Choroid plexus epithelial cell (primary cell): ENCODE results near the gene KLRC2.
"Not testable (repeated sequence)": the region's sequence is repeated elsewhere in the genome, so short reads cannot be mapped to it uniquely, and the experiment has no call there.

ENCODE experiments used
- DNase-seq: peaks from one replicate; pipeline ENCODE4 v3.0.0-alpha.2; 2010; ENCODE audit warnings: low read depth
- H3K4me3 ChIP-seq: 2 replicates; pipeline ENCODE4 v1.5.1; 2011; ENCODE audit warnings: low read depth, mild to moderate bottlenecking, control low read depth, low read length, moderate library complexity
- TF ChIP-seq, protein P1 (sequence below): conservative IDR thresholded peaks from 2 replicates; pipeline ENCODE4 v1.5.1; 2011; ENCODE audit warnings: low read depth, mild to moderate bottlenecking, control low read depth, inconsistent platforms, low read length, moderate library complexity

KLRC2 gene

GRCh38 chr12:10395390-10395998 lies 40.3 kb downstream of the KLRC2 start:
- no peak overlapping the region for H3K4me3 ChIP-seq
- peak; percentile 94 for DNase-seq
- TF ChIP-seq, protein P1, sequence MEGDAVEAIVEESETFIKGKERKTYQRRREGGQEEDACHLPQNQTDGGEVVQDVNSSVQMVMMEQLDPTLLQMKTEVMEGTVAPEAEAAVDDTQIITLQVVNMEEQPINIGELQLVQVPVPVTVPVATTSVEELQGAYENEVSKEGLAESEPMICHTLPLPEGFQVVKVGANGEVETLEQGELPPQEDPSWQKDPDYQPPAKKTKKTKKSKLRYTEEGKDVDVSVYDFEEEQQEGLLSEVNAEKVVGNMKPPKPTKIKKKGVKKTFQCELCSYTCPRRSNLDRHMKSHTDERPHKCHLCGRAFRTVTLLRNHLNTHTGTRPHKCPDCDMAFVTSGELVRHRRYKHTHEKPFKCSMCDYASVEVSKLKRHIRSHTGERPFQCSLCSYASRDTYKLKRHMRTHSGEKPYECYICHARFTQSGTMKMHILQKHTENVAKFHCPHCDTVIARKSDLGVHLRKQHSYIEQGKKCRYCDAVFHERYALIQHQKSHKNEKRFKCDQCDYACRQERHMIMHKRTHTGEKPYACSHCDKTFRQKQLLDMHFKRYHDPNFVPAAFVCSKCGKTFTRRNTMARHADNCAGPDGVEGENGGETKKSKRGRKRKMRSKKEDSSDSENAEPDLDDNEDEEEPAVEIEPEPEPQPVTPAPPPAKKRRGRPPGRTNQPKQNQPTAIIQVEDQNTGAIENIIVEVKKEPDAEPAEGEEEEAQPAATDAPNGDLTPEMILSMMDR, result no peak

DNA sequence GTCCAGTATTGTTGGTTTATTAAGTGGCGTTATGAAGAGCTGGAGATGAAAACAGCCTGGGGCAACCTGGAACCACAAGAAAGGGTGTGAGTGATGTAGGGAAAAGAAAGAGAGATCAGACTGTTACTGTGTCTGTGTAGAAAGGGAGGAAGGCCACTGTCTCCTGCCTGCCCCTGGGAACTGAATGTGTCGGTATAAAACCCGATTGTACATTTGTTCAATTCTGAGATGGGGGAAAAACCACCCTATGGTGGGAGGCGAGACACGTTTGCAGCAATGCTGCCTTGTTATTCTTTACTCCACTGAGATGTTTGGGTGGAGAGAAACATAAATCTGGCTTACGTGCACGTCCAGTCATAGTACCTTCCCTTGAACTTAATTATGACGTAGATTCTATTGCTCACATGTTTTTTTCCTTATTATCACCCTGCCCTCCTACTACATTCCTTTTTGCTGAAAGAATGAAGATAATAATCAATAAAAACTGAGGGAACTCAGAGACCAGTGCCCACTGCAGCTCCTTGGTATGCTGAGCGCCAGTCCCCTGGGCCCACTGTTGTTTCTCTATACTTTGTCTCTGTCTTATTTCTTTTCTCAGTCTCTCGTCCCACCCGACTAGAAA lies 41.2 kb downstream of the KLRC2 start:
- DNase-seq, H3K4me3 ChIP-seq: not testable (repeated sequence)

- H3K4me3 ChIP-seq, result no peak overlapping the region
- DNase-seq, result no peak
- TF ChIP-seq, protein P1, result no peak
Measured at GRCh38 chr12:10393291-10393690, 42.5 kb downstream of the KLRC2 start.

DNA sequence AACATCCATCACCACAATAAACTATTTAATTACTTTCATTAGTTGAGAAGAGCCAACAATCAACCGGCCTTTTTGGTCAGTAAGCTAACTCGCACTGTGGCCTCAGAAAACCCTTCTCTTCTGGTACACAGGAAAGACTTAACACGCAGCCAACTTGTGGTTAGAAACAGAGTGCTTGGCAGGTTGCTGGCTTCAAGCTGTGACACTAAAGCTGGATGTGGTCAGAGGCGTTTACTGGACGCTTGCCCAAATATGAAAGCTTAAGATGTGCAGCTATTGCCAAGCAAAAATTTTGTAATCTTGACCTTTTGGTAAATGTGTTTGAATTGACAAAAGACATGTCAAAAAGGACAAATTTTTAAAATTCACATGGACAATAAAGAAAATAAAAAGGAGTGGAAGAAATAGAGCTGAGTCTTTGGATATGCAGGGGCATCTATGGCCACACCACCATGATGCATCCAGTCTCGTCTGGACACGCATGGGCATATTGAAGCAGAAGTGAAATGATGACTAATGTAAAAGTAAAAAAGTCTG lies 43.3 kb downstream of the KLRC2 start:
- peak; percentile 100 for DNase-seq
- H3K4me3 ChIP-seq, result no peak overlapping the region
- TF ChIP-seq, protein P1, result no peak

- not testable (repeated sequence) for DNase-seq, H3K4me3 ChIP-seq
Measured at GRCh38 chr12:10390991-10391390, 44.8 kb downstream of the KLRC2 start.

- H3K4me3 ChIP-seq, result no peak within 1 kb of the TSS
- DNase-seq, result no peak
- TF ChIP-seq, protein P1, result no peak
Measured at GRCh38 chr12:10389904-10390303, 45.9 kb downstream of the KLRC2 start, which contains the start of gene KLRK1. TSS of gene KLRK1 (minus strand) at chr12:10390041. CDS start at chr12:10388810, 1,231 bp downstream.

- DNase-seq, result peak; percentile 71
- no peak overlapping the region for H3K4me3 ChIP-seq
- TF ChIP-seq, protein P1, result no peak
Measured at GRCh38 chr12:10388624-10389413, 47.0 kb downstream of the KLRC2 start.

GRCh38 chr12:10387498-10387897 lies 48.3 kb downstream of the KLRC2 start:
- DNase-seq, H3K4me3 ChIP-seq: not testable (repeated sequence)
